Activated T-cell treated with anti-CD3 and anti-CD28 coated beads for 24 hours (primary cell): ENCODE measurements around the gene FOXO6.
A peak's percentile ranks its signal among the peaks of the same experiment; 100 is the strongest.

ENCODE experiments used
- DNase-seq: peaks from one replicate; pipeline ENCODE4 v3.0.0-alpha.2; 2020; ENCODE audit warnings: low read depth

Gene FOXO6

GRCh38 chr1:41408691-41409090 is 47.5 kb downstream of the FOXO6 start:
- no peak for DNase-seq

DNA sequence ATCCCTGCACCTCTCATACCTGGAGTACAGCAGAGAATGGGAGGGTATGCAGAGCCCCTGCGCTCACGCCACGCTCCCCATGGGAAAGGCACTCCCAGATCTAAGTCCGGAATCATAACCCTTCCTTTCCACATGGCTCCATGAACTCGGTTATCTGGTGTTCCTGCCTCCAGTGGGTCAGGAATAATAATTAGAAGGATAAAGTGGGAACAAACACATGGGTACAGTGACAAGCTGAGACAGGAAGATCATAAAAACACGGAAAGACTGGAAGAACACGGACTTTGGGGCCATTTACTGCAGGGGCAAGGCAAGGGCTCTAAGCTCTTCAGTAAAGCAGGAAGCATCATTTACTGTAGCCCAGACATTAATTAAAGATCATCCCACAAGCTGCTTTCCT is 48.6 kb downstream of the FOXO6 start:
- no peak for DNase-seq

DNA sequence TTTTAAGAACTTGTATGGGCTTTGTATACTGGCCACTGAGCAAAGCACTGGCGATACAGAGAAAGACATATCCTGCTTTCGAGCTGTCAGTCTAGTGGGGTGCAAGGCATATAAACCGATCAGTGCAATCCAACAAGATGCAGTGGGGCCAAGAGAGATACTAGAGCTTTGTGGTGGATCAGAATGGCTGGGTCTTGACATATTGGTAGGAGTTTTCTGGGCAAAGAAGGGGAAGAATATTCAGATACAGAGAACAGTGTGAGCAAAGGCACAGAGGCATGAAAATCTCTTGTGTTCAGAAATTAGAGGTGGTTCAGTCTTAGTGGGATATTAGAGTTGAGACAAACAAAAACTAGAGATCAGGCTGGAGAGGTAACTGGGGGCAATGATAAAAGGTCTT is 49.2 kb downstream of the FOXO6 start:
- DNase-seq, result no peak

DNA sequence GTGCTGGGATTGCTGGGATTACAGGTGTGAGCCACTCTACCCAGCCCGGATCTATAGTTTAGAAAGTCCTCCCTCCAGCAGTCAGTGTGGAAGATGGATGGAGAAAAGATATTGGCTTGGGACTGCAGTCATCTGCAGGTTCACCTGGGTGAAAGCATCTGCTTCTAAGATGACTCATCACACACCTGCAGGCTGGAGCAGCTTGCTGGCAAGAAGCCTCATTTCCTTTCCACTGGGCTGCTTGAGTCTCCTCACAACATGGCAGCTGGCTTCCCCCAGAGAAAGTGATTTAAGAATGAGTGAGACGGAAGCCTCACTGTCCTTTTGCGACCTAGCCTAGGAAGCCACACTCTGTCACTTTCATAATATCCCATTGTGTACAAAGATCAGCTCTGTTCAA is 50.0 kb downstream of the FOXO6 start:
- no peak for DNase-seq

DNA sequence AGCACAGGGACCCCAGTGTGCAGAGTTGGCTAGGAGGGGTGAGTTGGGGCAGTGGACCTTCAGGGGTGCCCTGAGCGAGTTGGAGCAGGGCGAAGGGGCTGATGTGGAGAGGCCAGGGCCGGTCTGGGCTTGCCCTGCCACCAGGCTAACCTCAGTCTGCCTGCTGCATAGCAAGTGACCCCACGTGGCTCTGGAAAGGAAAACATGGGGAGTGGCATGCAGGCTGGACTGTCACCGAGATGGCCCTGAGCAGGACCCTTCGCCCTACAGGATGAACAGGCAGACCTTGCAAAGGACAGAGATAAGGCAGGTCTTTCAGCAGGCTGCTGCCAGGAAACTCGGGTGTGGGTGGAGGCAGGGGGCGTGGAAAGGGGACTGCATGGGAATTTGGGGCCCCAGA is 51.5 kb downstream of the FOXO6 start:
- DNase-seq, result no peak

GRCh38 chr1:41413748-41414281 is 52.6 kb downstream of the FOXO6 start:
- DNase-seq, result no peak

- DNase-seq, result no peak
Measured at GRCh38 chr1:41414296-41414695, 53.1 kb downstream of the FOXO6 start.

- no peak for DNase-seq
Measured at GRCh38 chr1:41414716-41415306, 53.6 kb downstream of the FOXO6 start.

- no peak for DNase-seq
Measured at GRCh38 chr1:41416081-41416480, 54.8 kb downstream of the FOXO6 start.

- peak; percentile 52 for DNase-seq
Measured at GRCh38 chr1:41416552-41417334, 55.5 kb downstream of the FOXO6 start.

DNA sequence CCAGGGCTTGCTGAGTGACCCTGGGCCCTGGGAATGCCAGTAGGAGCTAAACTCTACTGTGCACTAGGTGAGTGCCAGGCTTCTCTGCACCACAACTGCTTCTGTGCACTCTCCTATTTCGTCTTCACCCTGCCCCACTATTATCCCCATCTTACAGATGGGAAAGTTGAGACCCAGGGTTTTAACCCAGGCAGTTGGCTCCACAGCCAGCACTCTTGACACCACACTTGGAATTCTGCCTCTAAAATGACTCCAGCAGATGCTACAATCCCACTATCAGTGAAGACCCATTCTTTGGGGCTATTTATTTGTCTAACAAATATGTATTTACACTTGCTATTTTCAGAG is 56.1 kb downstream of the FOXO6 start:
- DNase-seq, result no peak

DNA sequence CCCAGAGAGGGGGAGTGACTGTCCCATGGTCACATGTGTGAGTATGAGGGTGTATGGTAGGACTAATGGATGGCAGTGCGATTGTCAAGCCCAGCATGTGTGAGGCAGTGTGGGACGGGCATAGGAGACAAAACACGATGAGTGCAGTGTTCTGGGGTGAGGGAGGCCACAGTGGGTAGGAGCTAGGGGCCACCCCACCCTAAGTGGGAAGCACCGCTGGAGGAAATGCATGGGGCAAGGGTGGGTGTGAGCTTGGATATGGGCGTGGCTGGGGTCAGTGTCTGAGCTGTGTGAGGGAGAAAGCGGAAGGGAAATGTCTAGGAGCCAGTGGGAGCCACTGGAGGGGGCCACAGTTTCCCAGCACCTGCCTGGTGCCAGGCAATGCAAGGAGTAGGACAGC is 56.5 kb downstream of the FOXO6 start:
- DNase-seq, result no peak

GRCh38 chr1:41418857-41419583 is 57.8 kb downstream of the FOXO6 start:
- DNase-seq, result no peak

DNA sequence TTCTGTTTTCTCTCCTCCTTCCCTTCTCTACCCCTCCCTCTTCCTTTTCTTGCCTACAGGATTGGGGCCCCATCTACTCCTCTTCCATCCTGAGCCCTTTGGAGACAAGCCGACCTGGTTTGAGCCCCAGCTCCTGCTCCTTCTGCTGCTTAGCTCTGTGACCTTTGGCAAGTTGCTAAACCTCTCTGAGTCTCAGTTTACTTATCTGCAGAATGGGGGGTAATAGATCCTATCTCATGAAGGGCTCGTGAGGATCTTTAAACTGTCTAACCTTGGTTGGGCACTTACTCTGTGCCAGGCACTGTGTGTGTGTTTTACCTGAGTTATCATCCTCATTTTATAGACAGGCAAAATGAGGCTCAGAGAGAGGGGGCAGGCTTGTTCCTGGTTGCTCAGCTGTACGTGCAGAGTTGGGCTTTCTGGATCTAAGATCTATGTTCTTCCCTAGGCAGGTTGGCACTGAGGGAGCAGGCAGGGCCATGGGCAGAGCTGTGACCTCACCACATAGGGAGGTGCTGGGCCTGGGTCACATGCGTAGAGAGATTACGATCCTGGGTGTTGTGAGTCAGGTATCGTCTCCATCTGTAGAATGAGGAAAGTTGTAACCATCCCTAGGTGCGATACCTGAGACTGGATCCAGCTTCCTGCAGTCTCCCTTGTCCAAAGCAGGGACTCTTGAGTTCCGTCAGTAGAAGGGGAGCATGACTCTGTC is 58.5 kb downstream of the FOXO6 start:
- no peak for DNase-seq

- no peak for DNase-seq
Measured at GRCh38 chr1:41420351-41420750, 59.1 kb downstream of the FOXO6 start.

DNA sequence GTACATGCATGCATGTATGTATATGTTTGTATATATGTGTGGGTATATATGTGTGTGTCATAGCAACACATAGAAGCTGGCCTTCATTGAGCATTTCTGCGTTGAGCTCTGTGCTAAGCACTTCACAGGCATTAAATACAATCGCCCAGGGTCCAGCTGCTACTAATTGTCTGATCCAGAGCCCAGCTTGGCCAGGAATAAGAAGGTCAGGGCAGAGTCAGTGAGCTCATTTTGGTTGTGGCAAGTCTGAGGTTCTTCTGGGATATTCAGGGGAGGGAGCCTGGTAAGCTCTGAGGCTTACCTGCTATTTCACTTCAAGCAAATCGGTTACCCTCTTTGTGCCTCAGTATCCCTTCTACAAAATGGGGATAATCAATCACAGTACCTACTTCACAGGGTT is 59.6 kb downstream of the FOXO6 start:
- DNase-seq, result no peak

GRCh38 chr1:41422306-41422705 is 61.1 kb downstream of the FOXO6 start:
- no peak for DNase-seq

DNA sequence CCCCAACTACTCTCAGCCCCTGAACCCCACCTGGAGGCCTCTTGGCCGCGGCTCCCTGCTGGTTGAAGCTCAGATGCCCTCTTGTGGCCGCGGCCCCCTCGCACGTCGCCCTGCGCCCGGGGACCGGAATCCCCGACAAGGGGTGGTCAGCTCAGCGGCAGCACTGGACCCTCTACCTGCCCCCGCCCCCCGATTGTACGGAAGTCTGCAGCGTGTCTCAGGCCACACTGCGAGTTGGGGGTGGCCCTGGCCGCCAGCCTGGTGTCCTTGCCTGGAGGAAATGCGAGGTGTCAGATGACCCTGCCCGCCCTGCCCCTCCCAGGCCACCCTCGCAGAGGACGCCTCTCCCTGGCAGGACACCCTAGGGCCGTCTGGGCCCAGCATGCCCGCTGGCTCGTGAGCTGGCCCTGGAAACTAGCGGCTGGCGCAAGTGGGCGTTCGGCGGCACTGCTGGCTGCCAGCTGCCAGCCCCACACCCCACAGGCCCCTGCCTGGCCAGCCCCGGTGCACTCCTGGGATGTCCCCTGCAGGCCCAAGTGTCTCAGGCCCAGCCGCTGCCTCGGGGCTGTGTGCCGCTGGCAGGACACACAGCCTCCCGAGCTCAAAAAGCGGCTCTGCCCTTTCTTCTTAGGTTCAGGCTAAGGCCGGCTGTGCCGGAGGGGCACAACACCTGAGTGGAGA is 62.4 kb downstream of the FOXO6 start:
- no peak for DNase-seq

DNA sequence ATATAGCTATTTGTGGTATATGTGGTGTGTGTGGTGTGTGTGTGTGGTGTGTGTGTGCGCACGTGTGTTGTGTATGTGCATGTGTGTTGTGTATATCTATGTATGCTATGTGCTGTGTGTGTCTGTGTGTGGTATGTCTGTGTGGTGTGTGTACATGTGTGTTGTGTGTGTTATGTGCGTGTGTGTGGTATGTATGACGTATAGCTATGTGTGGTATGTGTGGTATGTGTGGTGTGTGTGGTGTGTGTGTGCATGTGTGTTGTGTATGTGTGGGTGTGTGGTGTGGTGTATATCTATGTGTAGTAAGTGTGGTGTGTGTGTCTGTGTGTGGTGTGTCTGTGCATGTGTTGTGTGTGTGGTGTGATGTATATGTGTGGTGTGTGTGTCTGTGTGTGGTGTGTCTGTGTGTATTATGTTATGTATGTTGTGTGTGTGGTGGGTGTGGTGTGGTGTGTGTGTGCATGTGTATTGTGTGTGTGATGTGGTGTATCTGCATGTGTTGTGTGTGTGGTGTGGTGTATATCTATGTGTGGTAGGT is 63.4 kb downstream of the FOXO6 start:
- DNase-seq, result no peak

DNA sequence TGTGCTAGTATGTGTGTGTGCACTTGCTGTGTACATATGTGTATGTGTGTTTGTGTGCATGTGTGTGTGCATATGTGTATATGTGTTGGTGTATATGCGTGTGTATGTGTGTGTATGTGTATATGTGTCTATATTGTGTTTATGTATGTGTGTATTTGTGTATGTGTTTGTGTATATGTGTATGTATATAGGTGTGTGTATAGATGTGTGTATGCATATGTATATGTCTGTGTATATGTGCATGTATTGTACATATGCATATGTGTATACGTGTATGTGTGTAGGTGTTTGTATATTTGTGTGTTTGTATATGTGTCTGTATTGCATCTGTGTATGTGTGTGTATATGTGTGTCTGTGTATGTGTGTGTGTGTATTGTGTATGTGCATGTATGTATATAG is 64.1 kb downstream of the FOXO6 start:
- DNase-seq, result no peak

- DNase-seq, result no peak
Measured at GRCh38 chr1:41426201-41426890, 65.1 kb downstream of the FOXO6 start.
